Measurements from ENCODE around the gene ACKR2.
"Not testable (repeated sequence)": the region's sequence is repeated elsewhere in the genome, so short reads cannot be mapped to it uniquely, and the experiment has no call there.

Gene ACKR2

DNA sequence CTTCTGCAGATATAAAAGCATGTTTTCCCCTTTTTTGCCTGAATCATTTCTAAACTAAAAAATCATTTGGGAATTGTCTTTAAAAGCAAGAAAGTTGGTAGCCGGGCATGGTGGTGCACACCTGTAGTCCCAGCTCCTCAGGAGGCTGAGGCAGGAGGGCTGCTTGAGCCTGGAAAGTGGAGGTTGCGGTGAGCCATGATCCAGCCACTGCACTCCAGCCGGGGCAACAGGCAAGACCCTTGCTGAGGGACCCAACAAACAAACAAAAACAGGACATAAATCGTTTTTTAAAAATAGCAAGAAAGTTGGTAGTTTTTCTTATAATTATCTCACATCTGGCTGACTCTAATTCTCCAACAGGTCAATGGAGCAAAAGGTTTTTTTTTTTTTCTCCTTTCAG, 7.5 kb upstream of the ACKR2 start:
- DNase-seq (ENCODE audit: low read depth): no peak

GRCh38 chr3:42802876-42803413, 6.3 kb upstream of the ACKR2 start:
- no peak for DNase-seq (ENCODE audit: low read depth)

GRCh38 chr3:42803414-42804105, 5.7 kb upstream of the ACKR2 start:
- peak; percentile 13 for DNase-seq (ENCODE audit: low read depth)

DNA sequence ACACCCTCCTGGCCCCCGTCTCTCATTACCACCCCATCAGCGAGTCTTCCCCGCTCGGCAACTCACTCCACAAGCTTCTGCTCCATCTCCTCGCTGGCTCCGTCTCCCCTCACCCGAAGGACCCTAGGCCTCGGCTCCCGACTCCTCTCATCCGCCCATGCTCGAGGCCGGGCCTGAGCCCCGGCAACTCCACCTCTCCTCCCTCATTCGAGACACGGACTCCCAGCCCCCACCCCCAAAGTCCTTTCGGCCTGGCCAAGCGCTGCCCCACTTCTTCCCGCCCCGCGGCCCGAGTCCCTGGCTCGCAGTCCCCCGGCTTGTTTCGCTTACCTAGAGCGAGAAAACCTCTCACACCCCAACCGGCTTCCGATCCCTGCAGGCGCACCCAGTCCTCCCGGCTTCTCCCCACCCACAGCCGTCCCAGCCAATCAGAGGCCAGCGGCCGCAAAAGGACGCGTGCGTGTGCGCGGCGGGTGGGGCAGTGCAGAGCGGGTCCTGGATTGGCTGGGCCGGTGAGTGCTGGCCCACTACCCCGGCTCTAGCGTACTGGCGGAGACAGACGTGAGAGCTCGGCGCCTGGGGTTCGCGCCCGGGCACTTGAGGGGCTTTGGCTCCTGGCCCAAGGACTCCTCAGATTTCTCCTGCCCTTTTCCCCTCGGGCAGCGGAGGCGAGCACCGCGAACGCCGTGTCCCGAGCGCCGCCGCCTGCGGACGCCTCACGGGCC, 5.0 kb upstream of the ACKR2 start, which contains the start of gene HIGD1A:
Gene HIGD1A (minus strand): TSS at position 385 of the 725 bp plus-strand sequence. CDS start 10,237 bp downstream, outside the sequence.
- DNase-seq (ENCODE audit: low read depth): peak; percentile 89

DNA sequence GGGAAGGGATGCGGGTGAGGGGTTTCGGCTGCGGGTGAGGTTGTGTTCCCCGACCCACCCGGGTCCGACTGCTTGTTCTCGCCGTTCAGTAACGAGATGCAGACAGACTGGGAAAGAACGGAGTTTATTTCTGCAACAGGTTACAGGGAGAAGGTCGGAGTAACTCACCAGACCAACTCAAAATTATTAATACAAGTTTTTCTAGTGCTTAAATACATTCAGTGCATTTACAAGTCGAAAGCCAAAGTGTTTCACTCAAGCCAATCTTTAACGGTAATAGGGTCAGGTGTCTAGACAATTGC, 4.5 kb upstream of the ACKR2 start:
- DNase-seq (ENCODE audit: low read depth): no peak

- DNase-seq (ENCODE audit: low read depth): no peak
Measured at GRCh38 chr3:42805141-42805821, 4.0 kb upstream of the ACKR2 start.

DNA sequence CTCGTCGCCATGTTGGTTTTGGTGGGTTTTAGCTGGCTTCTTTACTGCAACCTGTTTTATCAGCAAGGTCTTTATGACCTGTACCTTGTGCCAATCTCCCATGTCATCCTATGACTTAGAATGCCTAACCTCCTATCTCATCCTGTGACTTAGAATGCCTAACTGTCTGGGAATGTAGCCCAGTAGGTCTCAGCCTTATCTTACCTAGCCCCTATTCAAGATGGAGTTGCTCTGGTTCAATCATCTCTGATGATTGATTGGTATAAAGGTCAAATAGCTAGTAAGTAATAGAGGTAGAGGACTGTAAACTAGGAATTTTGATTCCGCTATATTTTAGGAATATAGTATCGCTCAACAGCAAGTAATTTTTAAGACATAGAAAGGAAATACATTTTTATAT, 1.3 kb upstream of the ACKR2 start:
- no peak for DNase-seq (ENCODE audit: low read depth)

GRCh38 chr3:42810706-42811105, 1.5 kb downstream of the ACKR2 start:
- not testable (repeated sequence) for DNase-seq (ENCODE audit: low read depth)

DNA sequence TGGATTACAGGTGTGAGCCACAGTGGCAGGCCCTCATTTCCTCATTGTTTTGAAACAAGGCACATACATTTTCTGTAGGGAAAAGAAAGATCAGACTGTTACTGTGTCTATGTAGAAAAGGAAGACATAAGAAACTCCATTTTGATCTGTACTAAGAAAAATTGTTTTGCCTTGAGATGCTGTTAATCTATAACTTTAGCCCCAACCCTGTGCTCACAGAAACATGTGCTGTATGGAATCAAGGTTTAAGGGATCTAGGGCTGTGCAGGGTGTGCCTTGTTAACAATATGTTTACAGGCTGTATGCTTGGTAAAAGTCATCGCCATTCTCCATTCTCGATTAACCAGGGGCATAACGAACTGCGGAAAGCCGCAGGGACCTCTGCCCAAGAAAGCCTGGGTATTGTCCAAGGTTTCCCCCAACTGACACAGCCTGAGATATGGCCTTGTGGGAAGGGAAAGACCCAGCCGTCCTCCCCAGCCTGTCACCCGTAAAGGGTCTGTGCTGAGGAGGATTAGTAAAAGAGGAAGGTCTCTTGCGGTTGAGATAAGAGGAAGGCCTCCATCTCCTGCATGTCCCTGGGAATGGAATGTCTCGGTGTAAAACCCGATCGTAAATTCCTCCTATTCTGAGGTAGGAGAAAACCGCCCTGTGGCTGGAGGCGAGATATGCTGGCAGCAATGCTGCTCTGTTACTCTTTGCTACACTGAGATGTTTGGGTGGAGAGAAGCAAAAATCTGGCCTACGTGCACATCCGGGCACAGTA, 2.1 kb downstream of the ACKR2 start:
- DNase-seq (ENCODE audit: low read depth): not testable (repeated sequence)

- no peak for DNase-seq (ENCODE audit: low read depth)
Measured at GRCh38 chr3:42814246-42814645, 5.0 kb downstream of the ACKR2 start.

DNA sequence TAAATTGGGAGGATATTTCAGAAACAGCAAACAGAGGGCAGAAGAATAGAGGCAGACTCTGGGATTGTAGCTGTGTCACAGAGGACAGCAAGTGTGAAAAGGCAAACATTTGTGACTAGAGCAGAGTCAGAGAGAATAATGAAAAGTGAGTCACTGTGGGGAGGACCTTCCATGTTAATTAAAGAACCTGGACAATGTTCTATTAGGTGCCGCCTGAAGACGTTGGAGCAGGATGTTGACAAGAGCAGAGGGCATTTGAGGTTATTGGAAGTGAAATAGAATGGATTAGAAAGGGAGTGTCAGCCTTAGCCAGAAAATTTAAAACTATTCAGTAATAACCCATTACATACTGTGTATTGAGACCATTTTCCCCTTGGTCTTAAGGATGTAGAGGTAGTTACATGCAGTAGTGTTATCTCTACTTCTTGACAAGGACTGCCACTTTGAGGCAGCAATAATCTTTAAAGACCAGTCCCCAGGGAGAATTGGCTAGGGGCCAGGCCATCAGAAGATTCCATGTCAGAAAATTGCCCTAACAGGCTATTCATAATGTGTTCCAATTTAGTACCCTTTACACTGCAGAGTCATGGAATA, 5.8 kb downstream of the ACKR2 start:
- DNase-seq (ENCODE audit: low read depth): no peak

GRCh38 chr3:42815826-42816225, 6.6 kb downstream of the ACKR2 start:
- DNase-seq (ENCODE audit: low read depth): no peak

- DNase-seq (ENCODE audit: low read depth): no peak
Measured at GRCh38 chr3:42819351-42819965, 10.2 kb downstream of the ACKR2 start.

- DNase-seq (ENCODE audit: low read depth): no peak
Measured at GRCh38 chr3:42820746-42821051, 11.5 kb downstream of the ACKR2 start.

DNA sequence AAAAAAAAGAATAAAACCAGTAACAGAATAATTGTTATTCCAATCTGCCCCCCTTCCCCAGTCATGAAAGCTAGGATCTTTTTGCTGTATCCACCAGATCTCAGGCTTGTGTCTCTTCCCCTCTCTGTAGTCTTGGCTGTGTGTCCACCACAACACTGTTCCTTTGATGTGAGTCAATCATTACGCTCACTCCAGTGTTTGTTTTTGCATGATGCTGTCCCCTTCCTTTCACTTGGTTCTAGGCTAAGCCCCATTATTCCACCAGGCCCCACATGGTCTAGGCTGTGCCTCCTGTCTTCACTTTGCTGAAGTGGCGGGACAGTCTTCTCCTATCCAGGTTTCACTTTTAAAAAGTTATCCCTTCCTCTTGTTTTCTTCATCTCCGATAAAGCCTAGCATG, 13.6 kb downstream of the ACKR2 start:
- no peak for DNase-seq (ENCODE audit: low read depth)

DNA sequence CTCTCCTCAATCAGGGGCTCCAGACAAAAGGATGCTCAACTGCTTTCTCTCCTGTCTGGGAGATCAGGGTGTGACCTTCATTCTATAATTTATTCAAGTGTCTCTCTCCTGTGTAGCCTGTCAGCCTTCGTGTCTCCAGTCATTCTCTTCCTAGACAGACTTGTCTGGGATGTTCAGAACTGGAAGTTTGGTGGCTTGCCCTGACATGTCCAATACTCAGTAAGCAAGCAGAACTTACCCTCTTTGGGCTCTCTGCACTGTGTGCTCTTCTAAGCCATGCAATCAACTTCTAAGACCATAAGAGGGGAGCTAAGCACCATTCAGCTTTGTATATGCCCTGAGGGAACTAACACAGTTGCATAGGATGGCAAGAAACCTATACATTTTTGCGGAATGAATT, 14.1 kb downstream of the ACKR2 start:
- no peak for DNase-seq (ENCODE audit: low read depth)

DNA sequence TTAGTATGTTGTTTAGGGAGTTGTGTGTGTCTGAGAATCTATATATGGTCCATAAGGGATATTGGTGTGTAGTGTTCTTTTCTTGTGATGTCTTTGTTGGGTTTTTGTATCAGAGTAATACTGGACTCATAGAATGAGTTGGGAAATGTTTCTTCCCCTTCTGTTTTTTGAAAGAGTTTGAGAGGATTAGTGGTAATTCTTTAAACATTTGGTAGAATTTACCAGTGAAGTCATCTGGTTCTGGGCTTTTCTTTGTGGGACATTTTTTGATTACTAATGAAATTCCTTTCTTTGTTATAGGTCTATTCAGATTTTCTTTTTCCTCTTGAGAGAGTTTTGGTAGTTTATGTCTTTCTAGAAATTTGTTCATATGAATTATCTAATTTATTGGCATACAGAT, 16.9 kb downstream of the ACKR2 start:
- DNase-seq (ENCODE audit: low read depth): no peak

DNA sequence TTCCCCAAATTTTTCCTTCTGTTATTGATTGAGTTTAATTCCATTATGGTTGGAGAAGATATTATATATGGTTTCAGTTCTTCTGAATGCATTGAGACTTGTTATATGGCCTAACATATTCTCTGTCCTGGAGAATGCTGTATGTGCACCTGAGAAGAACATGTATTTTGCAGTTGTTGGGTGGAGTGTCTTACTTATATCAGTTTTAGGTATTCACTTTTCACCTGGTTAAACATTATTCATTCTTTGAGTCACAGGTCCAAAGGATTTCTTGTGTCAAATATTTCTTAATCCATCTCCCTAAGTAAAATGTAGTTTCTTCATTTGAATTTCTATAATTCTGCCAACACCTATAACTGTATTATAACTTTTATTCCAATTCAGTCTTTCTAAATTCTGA, 17.8 kb downstream of the ACKR2 start:
- no peak for DNase-seq (ENCODE audit: low read depth)

DNA sequence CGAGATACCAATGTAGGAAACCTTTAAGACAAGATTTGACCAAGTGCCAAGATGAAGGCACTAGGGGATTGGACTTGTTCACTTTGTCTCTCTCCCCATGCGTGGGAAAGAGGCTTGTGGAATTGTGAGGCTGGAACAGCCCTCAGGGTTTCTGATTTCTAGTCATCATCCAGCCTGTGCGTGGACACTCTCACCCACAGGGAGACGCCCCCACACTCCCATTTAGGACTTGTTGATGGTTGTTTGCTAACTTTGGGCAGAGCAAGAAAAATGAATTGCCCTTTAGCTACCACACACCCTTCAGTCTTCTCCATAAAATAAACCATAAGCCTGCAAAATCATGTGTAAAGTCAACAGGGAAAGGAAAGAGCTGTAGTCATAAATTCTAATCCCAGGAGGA, 18.4 kb downstream of the ACKR2 start:
- DNase-seq (ENCODE audit: low read depth): no peak

GRCh38 chr3:42829083-42829627, 19.9 kb downstream of the ACKR2 start:
- no peak for DNase-seq (ENCODE audit: low read depth)
